WERI-Rb-1 (cell line): Measurements from ENCODE around the gene HOXC10.

Experiments
- DNase-seq: peaks from one replicate; pipeline ENCODE4 v3.0.0-alpha.2; 2020
- H3K27ac ChIP-seq: fragments of 250-450 bp; sonication (Bioruptor Pico); 2 replicates; pipeline ENCODE4 v1.5.1; 2020; ENCODE audit warnings: mild to moderate bottlenecking, moderate library complexity
- H3K27me3 ChIP-seq: fragments of 250-450 bp; sonication (Bioruptor Pico); 2 replicates; pipeline ENCODE4 v1.5.1; 2021; ENCODE audit warnings: mild to moderate bottlenecking, low read depth, moderate library complexity; ENCODE audit not compliant: insufficient read depth, severe bottlenecking
- H3K36me3 ChIP-seq: fragments of 250-450 bp; sonication (Bioruptor Pico); 2 replicates; pipeline ENCODE4 v1.5.1; 2020; ENCODE audit warnings: mild to moderate bottlenecking, moderate library complexity
- H3K4me3 ChIP-seq: 2 replicates; pipeline ENCODE4 v1.5.1; 2011; ENCODE audit warnings: low read depth, mild to moderate bottlenecking, control low read depth, low read length
- H3K9me3 ChIP-seq: fragments of 250-450 bp; sonication (Bioruptor Pico); 2 replicates; pipeline ENCODE4 v1.5.1; 2021; ENCODE audit warnings: mild to moderate bottlenecking, moderate library complexity; ENCODE audit not compliant: severe bottlenecking
- TF ChIP-seq, protein P1 (sequence below): IDR thresholded peaks from 2 replicates; pipeline ENCODE4 v1.5.1; 2011; ENCODE audit warnings: low read depth, mild to moderate bottlenecking, control low read depth, inconsistent platforms, low read length

The HOXC10 gene

DNA sequence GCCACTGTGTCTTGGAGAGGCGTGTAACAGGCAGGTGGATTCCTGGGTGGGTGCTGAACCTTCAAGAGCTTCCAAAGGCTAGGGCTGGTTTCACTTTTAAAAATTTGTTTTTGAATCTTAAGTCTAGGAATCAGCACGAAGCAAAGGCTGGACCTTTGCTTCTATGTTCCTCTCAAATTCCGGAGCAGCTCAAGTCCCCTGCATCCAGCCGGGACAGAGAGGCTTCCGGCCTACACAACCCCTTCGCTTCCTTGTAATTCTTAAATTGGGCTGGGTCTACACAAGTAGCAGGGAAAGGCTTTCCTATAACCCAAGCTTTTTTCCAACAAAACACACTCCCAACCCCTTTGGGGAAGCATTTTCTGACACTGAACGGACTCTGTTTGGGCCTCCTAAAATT is 21.9 kb upstream of the HOXC10 start:
- TF ChIP-seq, protein P1, sequence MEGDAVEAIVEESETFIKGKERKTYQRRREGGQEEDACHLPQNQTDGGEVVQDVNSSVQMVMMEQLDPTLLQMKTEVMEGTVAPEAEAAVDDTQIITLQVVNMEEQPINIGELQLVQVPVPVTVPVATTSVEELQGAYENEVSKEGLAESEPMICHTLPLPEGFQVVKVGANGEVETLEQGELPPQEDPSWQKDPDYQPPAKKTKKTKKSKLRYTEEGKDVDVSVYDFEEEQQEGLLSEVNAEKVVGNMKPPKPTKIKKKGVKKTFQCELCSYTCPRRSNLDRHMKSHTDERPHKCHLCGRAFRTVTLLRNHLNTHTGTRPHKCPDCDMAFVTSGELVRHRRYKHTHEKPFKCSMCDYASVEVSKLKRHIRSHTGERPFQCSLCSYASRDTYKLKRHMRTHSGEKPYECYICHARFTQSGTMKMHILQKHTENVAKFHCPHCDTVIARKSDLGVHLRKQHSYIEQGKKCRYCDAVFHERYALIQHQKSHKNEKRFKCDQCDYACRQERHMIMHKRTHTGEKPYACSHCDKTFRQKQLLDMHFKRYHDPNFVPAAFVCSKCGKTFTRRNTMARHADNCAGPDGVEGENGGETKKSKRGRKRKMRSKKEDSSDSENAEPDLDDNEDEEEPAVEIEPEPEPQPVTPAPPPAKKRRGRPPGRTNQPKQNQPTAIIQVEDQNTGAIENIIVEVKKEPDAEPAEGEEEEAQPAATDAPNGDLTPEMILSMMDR: no peak
- Histone ChIP-seq H3K9me3 (no peaks in the 10 kb centered on the region), H3K4me3 (no peak overlapping the region), H3K36me3 (no peaks in the 10 kb centered on the region), H3K27me3 (no peaks in the 10 kb centered on the region), H3K27ac (no peak overlapping the region)
- DNase-seq: no peak

DNA sequence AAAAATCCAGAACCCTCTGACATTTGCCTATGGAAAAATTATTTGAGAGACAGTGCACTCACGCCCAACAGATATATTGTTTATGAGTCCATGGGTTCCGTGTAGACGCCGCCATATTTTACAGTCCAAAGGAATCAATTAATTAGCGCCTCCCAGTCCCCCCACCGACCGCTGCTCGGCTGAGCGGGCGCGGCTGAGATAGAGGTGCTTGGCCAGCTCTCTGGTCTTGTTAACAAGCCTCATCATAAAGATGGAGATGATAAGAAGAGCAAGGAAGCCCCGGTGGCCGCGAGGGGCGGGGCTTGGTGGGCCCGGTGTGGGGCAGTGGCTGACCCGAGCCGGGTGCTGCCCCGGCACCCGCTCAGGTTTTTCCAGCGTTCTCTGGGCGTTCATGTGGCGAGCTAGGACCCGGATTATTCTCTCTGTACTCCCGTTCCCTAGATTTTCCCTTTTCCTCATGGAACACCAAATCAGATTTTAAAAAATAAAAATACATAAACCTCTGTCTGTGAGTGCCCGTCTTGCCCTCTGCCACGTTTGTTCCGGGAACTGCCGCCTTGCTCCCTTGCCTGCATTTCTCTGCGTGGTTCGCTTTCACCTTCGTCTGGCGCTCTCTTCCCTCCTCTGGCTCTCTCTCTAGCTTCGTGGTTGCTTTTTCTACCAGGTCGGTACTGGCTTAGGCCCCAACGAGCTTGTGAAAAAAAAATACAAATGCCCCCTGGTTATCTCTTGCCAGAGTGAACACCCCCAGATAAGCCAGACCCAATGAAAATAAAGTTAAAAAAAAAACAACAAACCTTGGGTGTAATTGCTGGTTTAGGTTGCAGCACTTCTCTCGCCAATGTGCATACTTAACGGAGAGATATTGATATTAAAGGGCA is 21.3 kb upstream of the HOXC10 start:
- Histone ChIP-seq H3K27me3 (no peaks in the 10 kb centered on the region), H3K9me3 (no peaks in the 10 kb centered on the region)

DNA sequence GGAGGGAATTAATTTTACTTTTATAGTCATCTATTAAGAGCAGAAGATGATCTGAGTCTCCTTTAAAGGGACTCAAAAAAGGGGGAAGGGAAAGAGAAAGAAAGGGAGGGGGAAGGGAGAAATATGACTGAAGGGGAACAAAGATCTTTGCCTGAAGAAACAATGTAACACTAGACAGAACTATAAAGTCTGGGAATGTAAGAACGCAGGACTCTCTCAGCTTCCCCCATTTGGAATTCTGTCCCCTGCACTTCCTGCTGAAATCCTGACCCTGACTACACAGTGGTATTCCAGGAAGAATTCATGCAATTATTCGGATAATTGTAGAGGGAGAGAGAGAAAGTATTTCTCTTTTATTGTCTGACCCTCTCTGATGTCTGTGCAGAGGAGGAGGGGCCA is 20.6 kb upstream of the HOXC10 start:
- H3K4me3 ChIP-seq: peak overlapping the region; percentile 22; the same call in 1 of the 2 replicates
- no peak for DNase-seq
- H3K27ac ChIP-seq: no peak overlapping the region
- no peaks in the 10 kb centered on the region for H3K27me3 ChIP-seq
- no peaks in the 10 kb centered on the region for H3K9me3 ChIP-seq
- TF ChIP-seq, protein P1: no peak
- H3K36me3 ChIP-seq: no peaks in the 10 kb centered on the region

More for the DNA sequence above, 21.3 kb upstream of the HOXC10 start:
- TF ChIP-seq, protein P1: no peak
- no peak for DNase-seq
- Histone ChIP-seq H3K27ac (no peak overlapping the region), H3K4me3 (no peak overlapping the region), H3K36me3 (no peaks in the 10 kb centered on the region)

DNA sequence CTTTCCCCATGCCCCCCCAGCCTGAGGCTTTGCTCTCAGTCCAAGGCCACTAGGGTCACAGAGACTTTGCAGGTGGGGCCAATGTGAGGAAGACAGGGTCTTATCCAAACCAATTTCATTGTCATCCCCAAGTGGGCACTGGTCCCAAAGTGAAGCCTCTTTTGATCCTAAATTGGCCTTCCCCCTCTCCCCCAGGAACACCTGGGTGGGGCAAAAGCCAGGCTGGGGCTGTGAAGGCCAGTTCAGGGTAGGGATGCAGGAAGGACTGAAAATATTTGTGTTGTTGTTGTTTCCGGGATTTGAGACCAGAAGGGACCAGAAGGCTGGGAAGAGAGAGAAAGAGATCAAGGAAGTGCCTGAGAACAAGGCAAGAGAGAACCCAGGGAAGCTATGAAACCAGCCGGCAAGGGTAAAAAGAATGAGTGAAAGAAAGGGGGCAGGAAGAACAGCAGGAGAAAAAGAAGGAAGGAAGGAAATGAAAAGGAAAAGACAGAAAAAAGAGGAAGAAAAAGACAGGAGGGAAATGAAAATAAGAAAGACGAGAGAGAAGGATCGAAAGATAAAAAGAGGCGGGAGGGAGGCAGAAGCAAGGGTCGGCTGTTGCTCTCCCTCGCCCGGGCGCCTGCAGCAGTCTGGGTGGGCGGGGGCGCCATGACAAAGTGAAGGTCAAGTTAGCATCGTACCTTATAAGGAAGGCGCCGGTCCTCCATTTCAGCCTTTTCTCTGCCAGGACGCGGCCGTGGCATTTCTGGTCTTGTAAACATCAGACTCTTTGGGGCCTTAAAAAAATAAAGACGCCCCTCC is 19.5 kb upstream of the HOXC10 start:
- no peaks in the 10 kb centered on the region for H3K36me3 ChIP-seq
- TF ChIP-seq, protein P1: no peak
- H3K27ac ChIP-seq: no peak overlapping the region
- no peaks in the 10 kb centered on the region for H3K27me3 ChIP-seq
- no peaks in the 10 kb centered on the region for H3K9me3 ChIP-seq
- DNase-seq: no peak
- no peak overlapping the region for H3K4me3 ChIP-seq

DNA sequence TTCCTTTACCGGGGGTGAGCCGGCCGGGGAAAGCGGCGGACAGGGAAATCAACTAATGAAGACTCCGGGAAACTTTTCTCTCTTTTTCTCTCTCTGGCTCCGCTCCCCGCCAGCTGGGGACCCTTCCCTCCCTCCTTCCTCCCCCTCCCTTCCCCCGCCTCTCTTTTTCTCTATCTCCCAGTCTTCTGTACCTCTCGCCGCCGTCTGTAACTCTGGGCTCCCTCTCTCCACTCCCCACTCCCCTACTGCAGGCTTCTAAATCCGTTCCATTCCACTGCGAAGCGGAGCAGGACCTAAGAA is 18.9 kb upstream of the HOXC10 start:
- H3K27me3 ChIP-seq: no peaks in the 10 kb centered on the region
- H3K9me3 ChIP-seq: no peaks in the 10 kb centered on the region
- no peak for DNase-seq
- TF ChIP-seq, protein P1: no peak
- no peaks in the 10 kb centered on the region for H3K36me3 ChIP-seq
- no peak overlapping the region for H3K27ac ChIP-seq
- H3K4me3 ChIP-seq: no peak overlapping the region
